ENCODE data around the gene MICB. TPM values are rescaled to one million over a fixed set of nuclear protein-coding genes. Genes with fewer than 3 reads are reported as not detected.

The MICB gene
- total RNA-seq, 1 donor from 2014 or later, result 13.0 TPM

DNA sequence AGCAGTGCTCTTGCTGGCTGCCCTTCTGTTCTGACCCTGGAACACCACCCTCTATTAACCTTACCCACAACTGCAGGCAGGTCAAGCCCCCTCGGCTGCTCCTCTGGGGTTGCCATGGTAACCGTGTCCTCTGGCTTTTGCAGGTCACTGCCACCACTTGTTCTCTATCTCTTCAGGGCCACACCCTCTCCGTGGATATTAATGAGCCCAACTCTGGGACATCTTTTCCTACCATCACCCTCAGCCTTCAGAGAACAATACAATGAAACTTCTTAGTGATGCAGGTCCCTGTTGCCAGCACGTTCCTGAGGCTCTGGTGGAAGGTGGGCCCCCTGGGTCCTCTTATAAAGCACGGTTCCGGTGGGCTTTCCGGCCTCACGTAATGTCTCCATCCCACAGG is 30.8 kb upstream of the MICB start:
- DNase-seq (ENCODE audit: low read depth), result no peak
- TF ChIP-seq, protein P1, sequence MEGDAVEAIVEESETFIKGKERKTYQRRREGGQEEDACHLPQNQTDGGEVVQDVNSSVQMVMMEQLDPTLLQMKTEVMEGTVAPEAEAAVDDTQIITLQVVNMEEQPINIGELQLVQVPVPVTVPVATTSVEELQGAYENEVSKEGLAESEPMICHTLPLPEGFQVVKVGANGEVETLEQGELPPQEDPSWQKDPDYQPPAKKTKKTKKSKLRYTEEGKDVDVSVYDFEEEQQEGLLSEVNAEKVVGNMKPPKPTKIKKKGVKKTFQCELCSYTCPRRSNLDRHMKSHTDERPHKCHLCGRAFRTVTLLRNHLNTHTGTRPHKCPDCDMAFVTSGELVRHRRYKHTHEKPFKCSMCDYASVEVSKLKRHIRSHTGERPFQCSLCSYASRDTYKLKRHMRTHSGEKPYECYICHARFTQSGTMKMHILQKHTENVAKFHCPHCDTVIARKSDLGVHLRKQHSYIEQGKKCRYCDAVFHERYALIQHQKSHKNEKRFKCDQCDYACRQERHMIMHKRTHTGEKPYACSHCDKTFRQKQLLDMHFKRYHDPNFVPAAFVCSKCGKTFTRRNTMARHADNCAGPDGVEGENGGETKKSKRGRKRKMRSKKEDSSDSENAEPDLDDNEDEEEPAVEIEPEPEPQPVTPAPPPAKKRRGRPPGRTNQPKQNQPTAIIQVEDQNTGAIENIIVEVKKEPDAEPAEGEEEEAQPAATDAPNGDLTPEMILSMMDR (conservative IDR thresholded peaks at IDR 0.05; ENCODE audit: low read depth, low read length), result no peak
- H3K4me3 ChIP-seq (ENCODE audit: low read depth, low read length), result no peak overlapping the region

DNA sequence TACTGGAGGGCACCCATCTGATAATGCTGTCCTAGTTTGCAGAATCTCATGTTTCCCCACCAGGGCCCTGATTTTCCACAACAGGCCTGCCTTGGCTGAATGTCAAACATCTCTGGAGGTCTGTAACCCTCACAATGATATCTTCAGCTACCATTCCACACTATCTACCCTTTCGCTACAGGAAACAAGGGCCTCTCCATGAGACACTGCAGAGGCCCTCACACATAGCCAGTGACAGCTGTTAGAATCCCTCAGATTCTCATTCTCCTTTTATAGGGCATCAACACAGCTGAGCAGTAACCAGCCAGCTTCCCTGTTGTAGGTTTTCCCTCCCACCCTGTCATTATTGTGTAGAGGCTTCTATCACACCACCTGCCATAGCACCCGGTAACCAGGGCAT is 29.6 kb upstream of the MICB start:
- TF ChIP-seq, protein P1 (conservative IDR thresholded peaks at IDR 0.05; ENCODE audit: low read depth, low read length), result no peak
- H3K4me3 ChIP-seq (ENCODE audit: low read depth, low read length), result no peak overlapping the region
- DNase-seq (ENCODE audit: low read depth), result no peak

DNA sequence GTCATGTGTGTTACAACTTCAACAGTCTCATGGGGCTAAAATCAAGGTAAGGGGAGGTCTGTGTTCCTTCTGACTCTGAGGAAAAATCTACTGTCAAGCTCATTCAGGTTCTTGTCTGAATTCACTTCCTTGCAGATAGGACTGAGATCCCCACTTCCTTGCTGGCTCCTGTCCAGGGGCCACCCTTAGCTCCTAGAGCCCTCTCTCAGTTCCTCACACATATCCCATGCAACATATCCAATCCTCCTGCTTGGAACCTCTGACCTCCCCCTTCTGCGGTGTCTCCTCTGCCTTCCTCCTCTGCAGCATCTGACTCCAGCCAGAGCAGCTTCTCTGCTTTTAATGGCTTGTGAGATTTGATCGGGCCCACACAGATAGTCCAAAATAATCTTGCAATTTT is 27.1 kb upstream of the MICB start:
- H3K4me3 ChIP-seq (ENCODE audit: low read depth, low read length), result no peak overlapping the region
- no peak for DNase-seq (ENCODE audit: low read depth)
- TF ChIP-seq, protein P1 (conservative IDR thresholded peaks at IDR 0.05; ENCODE audit: low read depth, low read length), result no peak

DNA sequence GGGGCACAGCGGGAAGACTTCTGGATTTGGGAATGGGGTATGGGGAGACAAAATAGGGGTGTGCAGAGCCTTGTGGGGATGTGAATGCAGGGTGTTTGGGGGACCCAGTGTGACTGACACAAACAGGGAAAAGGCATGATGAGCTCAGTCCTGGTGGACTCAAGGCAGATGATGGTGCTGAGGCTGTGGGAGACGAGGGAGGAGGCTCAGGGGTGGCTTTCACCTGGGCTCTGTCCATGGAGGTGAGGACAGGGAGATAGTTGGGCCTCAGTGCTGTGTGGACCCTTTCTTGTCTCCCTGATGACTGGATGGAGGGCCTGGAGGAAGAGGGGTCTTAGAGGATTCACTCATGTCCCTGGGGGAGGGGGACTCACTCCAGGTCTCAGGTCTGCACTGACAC is 26.2 kb upstream of the MICB start:
- TF ChIP-seq, protein P1 (conservative IDR thresholded peaks at IDR 0.05; ENCODE audit: low read depth, low read length), result no peak
- no peak overlapping the region for H3K4me3 ChIP-seq (ENCODE audit: low read depth, low read length)
- DNase-seq (ENCODE audit: low read depth), result no peak

DNA sequence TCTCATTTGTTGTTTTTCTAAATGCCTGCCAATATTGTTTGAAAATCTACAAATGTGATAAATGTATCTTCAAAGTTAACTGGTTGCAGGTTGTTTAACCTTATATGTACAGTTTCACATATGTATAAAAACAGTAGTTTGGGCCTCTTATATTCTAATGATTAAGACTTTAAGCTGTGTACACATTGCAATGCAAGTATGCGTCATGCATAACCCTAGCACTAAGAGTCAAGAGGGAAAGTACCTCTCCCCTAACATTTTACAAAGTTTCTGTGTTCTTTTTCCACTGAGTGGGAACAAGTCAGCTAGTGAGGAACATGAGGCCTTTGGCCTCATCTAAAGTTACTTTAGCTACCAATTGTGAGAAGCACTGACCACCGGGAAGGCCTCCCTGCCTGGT is 25.7 kb upstream of the MICB start:
- TF ChIP-seq, protein P1 (conservative IDR thresholded peaks at IDR 0.05; ENCODE audit: low read depth, low read length), result no peak
- no peak for DNase-seq (ENCODE audit: low read depth)
- no peak overlapping the region for H3K4me3 ChIP-seq (ENCODE audit: low read depth, low read length)

DNA sequence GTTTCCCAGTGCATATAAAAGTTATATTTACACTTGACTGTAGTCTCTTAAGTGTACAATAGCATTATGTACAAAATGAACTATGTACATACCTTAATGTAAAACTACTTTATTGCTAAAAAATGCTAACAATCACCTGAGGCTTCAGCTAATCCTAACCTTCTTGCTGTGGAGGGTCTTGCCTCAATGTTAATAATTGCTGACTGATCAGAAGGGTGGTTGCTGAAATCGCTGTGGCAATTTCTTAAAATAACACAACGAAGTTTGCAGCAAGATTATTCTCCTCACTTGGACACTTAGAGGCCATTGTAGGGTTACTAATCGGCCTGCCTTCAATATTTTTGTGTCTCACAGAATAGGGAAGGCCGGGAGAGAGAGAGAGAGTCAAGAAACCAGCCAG is 24.7 kb upstream of the MICB start:
- TF ChIP-seq, protein P1 (conservative IDR thresholded peaks at IDR 0.05; ENCODE audit: low read depth, low read length), result no peak
- H3K4me3 ChIP-seq (ENCODE audit: low read depth, low read length), result no peak overlapping the region
- no peak for DNase-seq (ENCODE audit: low read depth)
